ENCODE data around the gene ALPL. TPM values are rescaled to one million over a fixed set of nuclear protein-coding genes. Genes with fewer than 3 reads are reported as not detected.
A peak's percentile ranks its signal among the peaks of the same experiment; 100 is the strongest.

ALPL gene
- total RNA-seq, 6 donors from 2014 or later, result 72.3 to 327 (median 182) TPM

GRCh38 chr1:21573971-21574465 is 64.8 kb downstream of the ALPL start:
- Histone ChIP-seq H3K27me3 (no peaks in the 10 kb centered on the region), H3K4me3 (no peak overlapping the region), H3K4me1 (peaks cover 10 to 22% (median 15%) of the 10 kb centered on the region in 4 donors), H3K36me3 (no peaks in the 10 kb centered on the region), H3K9me3 (no peaks in the 10 kb centered on the region), H3K27ac (peak overlapping the region; percentile 74 to 86 (median 83))
- peak in 1 of 2 donors; percentile 72 for DNase-seq
- peak; percentile 44 to 65 for ATAC-seq (ENCODE audit: low FRiP score in 2 of 2)
- 14 to 15% methylated on average over 9 to 11 of the region's 11 CpGs for WGBS, 2 donors
- TF ChIP-seq POLR2AphosphoS5 (IDR thresholded peaks at IDR 0.05) (no peak), EP300 (IDR thresholded peaks at IDR 0.05) (peak in 1 of 4 donors; percentile 65), CTCF (IDR thresholded peaks at IDR 0.05) (peak in 5 of 6 experiments; percentile 22 to 57 (median 43)), POLR2A (IDR thresholded peaks at IDR 0.05) (no peak)

GRCh38 chr1:21574466-21575151 is 65.4 kb downstream of the ALPL start:
- Histone ChIP-seq H3K4me3 (peak overlapping the region in 1 of 4 donors; percentile 1), H3K4me1 (peaks cover 10 to 22% (median 15%) of the 10 kb centered on the region in 4 donors), H3K36me3 (no peaks in the 10 kb centered on the region), H3K27ac (peak overlapping the region; percentile 74 to 86 (median 83)), H3K27me3 (no peaks in the 10 kb centered on the region), H3K9me3 (no peaks in the 10 kb centered on the region)
- ATAC-seq (ENCODE audit: low FRiP score in 2 of 2) (peak; percentile 17 to 26), DNase-seq (peak; percentile 35 to 84)
- WGBS, 2 donors, result 54 to 66% methylated on average over 10 to 30 of the region's 31 CpGs
- TF ChIP-seq EP300 (IDR thresholded peaks at IDR 0.05) (peak in 1 of 4 donors; percentile 14), POLR2A (IDR thresholded peaks at IDR 0.05) (no peak), POLR2AphosphoS5 (IDR thresholded peaks at IDR 0.05) (peak in 1 of 2 donors; percentile 42), CTCF (IDR thresholded peaks at IDR 0.05) (peak in 1 of 6 experiments; percentile 23)

- ATAC-seq (ENCODE audit: low FRiP score in 2 of 2) (no peak), DNase-seq (no peak)
- H3K27me3 ChIP-seq, result no peaks in the 10 kb centered on the region
- H3K27ac ChIP-seq, result peak overlapping the region; percentile 74 to 86 (median 83)
- WGBS, 2 donors, result 90 to 94% methylated on average over 10 to 18 of the region's 18 CpGs
- peaks cover 10 to 22% (median 15%) of the 10 kb centered on the region in 4 donors for H3K4me1 ChIP-seq
- no peaks in the 10 kb centered on the region for H3K36me3 ChIP-seq
- H3K9me3 ChIP-seq, result no peaks in the 10 kb centered on the region
- no peak overlapping the region for H3K4me3 ChIP-seq
- no peak for TF ChIP-seq EP300 (IDR thresholded peaks at IDR 0.05)
Observed at GRCh38 chr1:21575351-21575942, 66.2 kb downstream of the ALPL start.

GRCh38 chr1:21576031-21576797 is 67.0 kb downstream of the ALPL start:
- H3K36me3 ChIP-seq, result no peaks in the 10 kb centered on the region
- H3K27ac ChIP-seq, result no peak overlapping the region
- H3K4me3 ChIP-seq, result no peak overlapping the region
- ATAC-seq (ENCODE audit: low FRiP score in 2 of 2) (no peak), DNase-seq (no peak)
- H3K9me3 ChIP-seq, result no peaks in the 10 kb centered on the region
- H3K27me3 ChIP-seq, result no peaks in the 10 kb centered on the region
- H3K4me1 ChIP-seq, result peaks cover 10 to 22% (median 15%) of the 10 kb centered on the region in 4 donors
- TF ChIP-seq CTCF (IDR thresholded peaks at IDR 0.05) (no peak), POLR2A (IDR thresholded peaks at IDR 0.05) (no peak), POLR2AphosphoS5 (IDR thresholded peaks at IDR 0.05) (no peak), EP300 (IDR thresholded peaks at IDR 0.05) (no peak)
- WGBS, 2 donors, result 77 to 90% methylated on average over 7 of the region's 7 CpGs

- Histone ChIP-seq H3K4me1 (peaks cover 10 to 22% (median 15%) of the 10 kb centered on the region in 4 donors), H3K36me3 (no peaks in the 10 kb centered on the region), H3K27ac (no peak overlapping the region), H3K9me3 (no peaks in the 10 kb centered on the region), H3K27me3 (no peaks in the 10 kb centered on the region), H3K4me3 (no peak overlapping the region)
- 90 to 96% methylated on average over 5 of the region's 5 CpGs for WGBS, 2 donors
- no peak for ATAC-seq (ENCODE audit: low FRiP score in 2 of 2)
- DNase-seq, result no peak
- TF ChIP-seq EP300 (IDR thresholded peaks at IDR 0.05), result no peak
- no peak for TF ChIP-seq CTCF (IDR thresholded peaks at IDR 0.05)
- TF ChIP-seq POLR2A (IDR thresholded peaks at IDR 0.05), result no peak
- TF ChIP-seq POLR2AphosphoS5 (IDR thresholded peaks at IDR 0.05), result no peak
Observed at GRCh38 chr1:21576798-21577187, 67.6 kb downstream of the ALPL start.

Measured in upper lobe of left lung (tissue), 6 donors.